HL-60/S4 treated with retinoic acid at 250 ng/mL for 4 days and 3 days (cell line): ENCODE results near the gene DOCK4.

Experiments
- in situ Hi-C: fragments of 300-500 bp; cut with MboI; formaldehyde crosslinking; loops from 2 replicates; pipeline ENCODE4 v1.7.0; 2022; ENCODE audit warnings: low sequenced_read_pairs

DOCK4 gene

DNA sequence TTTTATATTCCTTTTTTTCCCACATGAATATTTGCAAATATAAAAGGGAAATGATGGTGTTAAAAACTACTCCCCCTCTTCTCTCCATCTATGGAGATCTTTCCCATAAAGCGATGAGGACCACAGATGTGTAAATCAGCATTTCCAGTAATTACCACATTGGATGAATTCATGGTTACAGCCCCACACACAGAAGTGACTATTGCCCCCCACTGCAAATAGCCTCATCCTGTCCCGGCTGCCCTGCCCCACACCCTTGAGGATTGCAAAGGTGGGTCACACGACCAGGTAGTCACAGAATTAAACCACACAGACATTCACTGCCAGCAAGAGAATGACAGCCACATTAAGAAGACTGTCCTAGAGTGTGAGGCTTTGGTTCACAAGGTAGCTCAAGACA is 145.1 kb downstream of the DOCK4 start:
- in situ Hi-C loops, result no loop called here

DNA sequence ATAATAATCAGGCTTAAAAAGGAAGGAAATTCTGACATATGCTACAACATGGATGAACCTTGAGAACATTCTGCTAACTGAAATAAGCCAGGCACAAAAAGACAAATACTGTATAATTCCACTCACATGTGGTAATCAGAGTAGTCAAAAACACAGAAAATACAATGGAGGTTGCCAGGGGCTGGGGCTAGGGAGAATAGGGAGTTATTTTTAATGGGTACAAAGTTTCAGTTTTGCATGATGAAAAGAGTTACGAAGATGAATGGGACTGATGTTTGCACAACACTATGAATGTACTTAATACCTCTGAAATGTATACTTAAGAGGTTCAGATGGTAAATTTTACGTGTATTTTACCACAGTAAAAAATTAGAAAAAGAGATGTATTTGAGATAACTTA is 145.6 kb downstream of the DOCK4 start:
- in situ Hi-C loops, result no loop called here

GRCh38 chr7:112059675-112060074 is 146.5 kb downstream of the DOCK4 start:
- in situ Hi-C loops, result no loop called here

DNA sequence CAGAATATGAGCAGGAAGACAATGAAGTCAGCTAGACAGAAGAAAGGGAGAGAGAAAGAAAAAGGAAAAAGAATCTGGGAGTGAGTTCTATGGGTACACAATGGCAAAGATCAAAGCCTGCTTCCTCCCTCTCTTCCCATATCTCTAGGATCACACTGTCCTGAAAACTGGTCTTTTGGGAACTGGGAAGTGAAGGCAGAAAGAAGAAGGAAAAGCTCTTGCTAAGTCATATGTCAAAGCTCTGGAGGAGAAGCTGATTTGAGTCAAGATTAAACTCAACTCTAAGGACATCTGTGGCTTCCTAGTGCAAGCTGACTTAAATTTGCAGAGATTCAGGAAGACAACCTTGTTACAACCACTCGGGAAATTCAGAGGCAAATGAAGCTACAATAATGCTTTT is 147.5 kb downstream of the DOCK4 start:
- in situ Hi-C loops, result no loop called here

DNA sequence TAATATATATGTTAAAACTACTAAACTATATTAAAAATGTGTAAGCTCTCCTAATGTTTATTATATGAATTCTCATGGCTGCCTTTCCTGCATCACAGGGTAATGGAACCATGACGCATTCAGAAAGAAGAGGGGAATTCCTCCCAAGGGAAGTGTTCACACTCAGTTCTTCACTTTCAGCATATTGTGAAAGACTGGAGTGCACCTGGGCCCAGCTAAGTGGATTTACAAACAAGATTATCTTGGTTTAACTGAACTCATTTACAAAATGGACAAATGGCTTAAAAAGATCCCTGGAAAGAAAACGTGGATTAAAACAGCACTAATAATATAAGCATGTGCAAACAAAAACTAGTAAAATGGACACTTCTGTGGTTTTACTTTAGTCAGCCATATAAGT is 149.8 kb downstream of the DOCK4 start:
- in situ Hi-C loops, result no loop called here

DNA sequence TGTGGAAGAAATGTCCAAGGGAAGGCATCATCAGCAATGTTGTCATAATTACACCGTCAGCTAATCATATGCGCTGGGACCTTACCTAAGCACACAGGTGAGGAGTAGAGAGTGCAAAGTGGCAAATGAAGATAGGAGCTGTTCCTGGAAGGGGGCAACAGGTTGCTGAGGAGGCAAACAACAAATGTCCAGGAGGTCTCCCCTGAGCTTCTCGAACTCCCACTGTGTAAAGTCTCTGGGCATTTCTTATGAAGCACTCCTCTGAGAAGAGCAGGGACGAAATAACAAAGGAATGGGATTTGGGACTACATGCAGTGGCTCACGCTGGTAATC is 152.5 kb downstream of the DOCK4 start:
- in situ Hi-C loops, result no loop called here

DNA sequence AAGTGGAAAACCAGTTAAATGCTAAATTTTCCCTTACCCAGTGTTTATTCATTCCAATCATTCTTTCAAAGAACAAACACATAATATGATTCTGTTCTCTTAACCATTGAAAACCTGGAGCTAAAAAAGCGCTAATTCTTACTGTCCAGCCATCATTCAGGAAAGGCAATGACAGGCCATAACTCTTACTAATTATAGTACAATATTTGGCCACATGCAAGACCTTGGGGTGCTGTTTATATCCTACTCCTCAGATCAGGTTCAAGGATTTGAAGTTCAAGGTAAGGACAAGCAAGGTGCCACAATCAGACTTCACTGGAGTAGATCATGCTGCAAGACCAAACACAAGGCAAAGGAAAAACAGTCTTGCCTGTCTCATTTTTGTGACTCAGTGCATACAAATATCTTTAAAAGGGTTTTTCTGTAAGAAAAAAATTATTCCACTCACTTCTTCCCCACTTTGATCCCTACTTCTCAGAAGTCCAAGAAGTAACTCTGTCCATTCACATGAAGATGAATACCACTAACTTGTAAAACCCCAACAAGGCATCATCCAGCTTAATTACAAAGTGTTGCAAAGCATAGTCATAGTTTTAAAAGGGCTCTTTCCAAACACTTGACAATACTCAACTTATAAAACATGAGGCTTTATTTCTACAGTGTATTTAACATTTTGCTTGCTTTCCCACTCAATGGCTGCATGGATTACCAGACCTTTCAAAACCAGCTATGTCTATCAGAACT is 153.0 kb downstream of the DOCK4 start:
- in situ Hi-C loops, result no loop called here

GRCh38 chr7:112052498-112052897 is 153.7 kb downstream of the DOCK4 start:
- in situ Hi-C loops, result no loop called here

GRCh38 chr7:112050250-112050881 is 155.8 kb downstream of the DOCK4 start:
- in situ Hi-C loops, result no loop called here

- in situ Hi-C loops, result no loop called here
These were observed 156.5 kb downstream of the DOCK4 start for GRCh38 chr7:112049555-112050249.

DNA sequence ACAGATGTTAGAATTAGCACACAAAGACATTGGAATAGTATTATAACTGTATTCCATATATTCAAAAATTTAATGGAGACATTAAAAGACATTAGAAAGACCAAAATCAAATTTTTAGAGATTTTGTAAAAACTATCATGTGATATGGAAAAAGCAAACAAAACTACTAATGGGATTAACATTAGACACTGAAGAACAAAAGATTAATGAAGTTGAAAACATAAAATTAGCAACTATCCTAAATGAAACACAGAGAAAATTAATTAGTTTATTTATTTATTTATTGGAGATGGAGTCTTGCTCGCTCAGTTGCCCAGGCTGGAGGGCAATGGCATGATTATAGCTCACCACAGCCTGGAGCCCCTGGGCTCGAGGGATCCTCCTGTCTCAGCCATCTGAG is 158.8 kb downstream of the DOCK4 start:
- in situ Hi-C loops, result no loop called here

- in situ Hi-C loops, result no loop called here
These were observed 161.0 kb downstream of the DOCK4 start for GRCh38 chr7:112045222-112045621.

GRCh38 chr7:112042631-112043030 is 163.6 kb downstream of the DOCK4 start:
- in situ Hi-C loops, result no loop called here

- in situ Hi-C loops, result no loop called here
These were observed 167.8 kb downstream of the DOCK4 start for GRCh38 chr7:112038353-112038752.

GRCh38 chr7:112036071-112036470 is 170.1 kb downstream of the DOCK4 start:
- in situ Hi-C loops, result no loop called here

DNA sequence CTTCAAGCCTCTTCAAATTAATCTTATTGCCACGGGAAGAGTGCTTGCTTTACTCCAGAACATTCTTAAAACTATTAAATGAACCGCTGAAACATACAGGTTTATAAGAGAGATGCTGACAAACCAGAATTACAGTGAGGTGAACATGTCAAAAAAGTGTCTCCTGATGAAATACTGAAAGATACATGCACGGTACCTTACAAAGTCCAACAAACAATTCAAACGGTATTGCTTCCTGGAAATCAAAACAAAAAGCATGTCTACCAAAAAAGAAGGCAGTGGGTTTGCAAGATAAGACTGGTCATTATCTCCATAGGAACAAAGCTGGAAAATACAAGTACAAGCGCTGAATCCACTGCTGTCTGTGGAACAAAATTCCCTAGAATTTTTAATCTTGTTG is 174.5 kb downstream of the DOCK4 start:
- in situ Hi-C loops, result no loop called here

GRCh38 chr7:112025556-112025955 is 180.6 kb downstream of the DOCK4 start:
- in situ Hi-C loops, result no loop called here

GRCh38 chr7:112023786-112024185 is 182.4 kb downstream of the DOCK4 start:
- in situ Hi-C loops, result no loop called here

DNA sequence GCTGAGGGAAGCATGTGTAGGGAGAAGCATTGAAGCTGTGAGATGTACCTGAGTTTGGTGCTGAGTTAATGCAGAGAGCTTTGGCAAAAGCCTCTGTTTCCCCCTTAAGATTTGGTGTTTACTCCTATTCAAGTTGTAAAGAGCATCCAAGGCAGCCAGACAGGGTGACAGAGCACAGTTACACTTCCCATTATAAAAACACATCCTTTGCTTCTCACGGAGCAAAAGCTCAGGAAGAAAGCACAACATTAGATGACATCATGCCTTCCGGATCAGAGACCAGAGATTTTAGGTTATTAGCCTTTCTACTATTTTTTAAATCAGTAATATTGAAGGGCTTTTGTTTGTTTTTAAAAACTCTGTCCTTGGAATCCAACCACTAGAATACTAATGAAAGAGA is 182.9 kb downstream of the DOCK4 start:
- in situ Hi-C loops, result no loop called here

DNA sequence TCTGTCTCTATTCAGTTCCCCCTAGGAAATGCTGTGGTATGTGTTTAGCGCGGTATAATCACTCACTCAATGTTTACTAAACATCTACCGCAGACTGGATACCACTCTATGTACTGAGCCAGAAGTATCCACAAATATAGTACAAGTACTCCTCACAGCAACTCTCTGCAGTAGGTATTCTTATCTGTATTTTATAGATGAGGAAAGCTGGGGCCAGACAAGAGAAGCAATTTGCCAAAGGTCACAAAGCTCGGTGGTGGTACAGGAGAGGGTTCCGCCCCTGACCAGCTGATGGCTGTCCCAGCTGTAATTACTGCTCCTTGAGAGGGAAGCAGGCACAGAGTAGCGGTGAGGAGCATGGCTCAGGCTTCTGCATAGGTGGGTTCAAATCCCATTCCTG is 184.1 kb downstream of the DOCK4 start:
- in situ Hi-C loops, result no loop called here

DNA sequence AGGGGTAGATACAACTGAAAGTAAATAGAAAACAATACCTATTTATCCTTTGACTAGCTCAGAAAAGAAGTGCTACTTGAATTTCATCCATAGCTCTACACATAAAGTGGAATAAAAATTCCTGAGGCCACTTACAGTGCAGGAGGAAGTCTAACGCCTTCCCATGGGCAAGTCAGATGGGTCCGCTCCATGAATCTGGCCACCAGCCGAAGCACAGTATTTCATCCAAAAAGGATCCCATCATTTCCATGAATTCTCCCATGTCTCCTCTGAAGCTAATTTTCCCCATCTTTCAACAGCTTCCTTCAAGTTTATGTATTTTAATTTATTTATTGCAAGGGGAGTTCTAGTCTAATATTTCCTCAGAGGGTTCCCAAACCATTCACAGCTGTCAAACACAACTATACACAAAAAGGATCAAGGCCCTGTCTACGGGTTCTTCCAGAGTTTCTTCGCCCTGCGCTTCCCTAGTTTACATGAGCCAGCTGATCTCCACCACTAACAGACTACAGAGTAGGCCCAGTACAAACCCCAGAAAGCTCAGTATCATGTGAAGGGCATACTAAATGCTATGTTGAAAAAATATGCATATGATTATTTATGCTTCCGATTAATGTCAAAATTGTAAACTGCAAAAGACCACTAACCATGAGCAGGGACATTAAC is 184.7 kb downstream of the DOCK4 start:
- in situ Hi-C loops, result no loop called here

- in situ Hi-C loops, result no loop called here
These were observed 185.4 kb downstream of the DOCK4 start for GRCh38 chr7:112020800-112021199.
